Endodermal cell (in vitro differentiated cells): ENCODE results near the gene ZNF335. TPM values are rescaled to one million over a fixed set of nuclear protein-coding genes. Genes with fewer than 3 reads are reported as not detected.

Experiments used
- DNase-seq: peaks from one replicate; pipeline ENCODE4 v3.0.0-alpha.2; 2017
- H3K27ac ChIP-seq: 2 replicates; pipeline ENCODE4 v1.5.1; 2013; ENCODE audit warnings: mild to moderate bottlenecking, low read depth, low read length, moderate library complexity
- H3K27me3 ChIP-seq: 2 replicates; pipeline ENCODE4 v1.6.1; 2013; ENCODE audit warnings: mild to moderate bottlenecking, low read length, moderate library complexity; ENCODE audit not compliant: insufficient read depth, control insufficient read depth, poor library complexity, severe bottlenecking
- H3K36me3 ChIP-seq: 2 replicates; pipeline ENCODE4 v1.7.0; 2013; ENCODE audit warnings: mild to moderate bottlenecking, low read length, moderate library complexity; ENCODE audit not compliant: control insufficient read depth, insufficient read depth
- H3K4me1 ChIP-seq: one replicate; pipeline ENCODE4 v1.7.0; 2013; ENCODE audit warnings: low read length; ENCODE audit not compliant: control insufficient read depth, insufficient read depth
- H3K4me3 ChIP-seq: 2 replicates; pipeline ENCODE4 v1.5.1; 2013; ENCODE audit warnings: mild to moderate bottlenecking, low read length, moderate library complexity
- H3K9ac ChIP-seq: 2 replicates; pipeline ENCODE4 v1.6.1; 2013; ENCODE audit warnings: mild to moderate bottlenecking, low read length, moderate library complexity; ENCODE audit not compliant: poor library complexity, severe bottlenecking; ENCODE audit errors: extremely low read depth
- H3K9me3 ChIP-seq: 2 replicates; pipeline ENCODE4 v1.6.1; 2013; ENCODE audit warnings: mild to moderate bottlenecking, low read length, moderate library complexity; ENCODE audit not compliant: control insufficient read depth
- H3K27ac Mint-ChIP-seq: 2 replicates; pipeline ENCODE4 v1.8.0; 2020; ENCODE audit warnings: mixed read lengths
- H3K27me3 Mint-ChIP-seq: 2 replicates; pipeline ENCODE4 v1.8.0; 2021; ENCODE audit warnings: mild to moderate bottlenecking, mixed read lengths; ENCODE audit not compliant: insufficient read depth
- H3K36me3 Mint-ChIP-seq: 2 replicates; pipeline ENCODE4 v1.8.0; 2020; ENCODE audit warnings: low read depth, mixed read lengths
- H3K4me1 Mint-ChIP-seq: 2 replicates; pipeline ENCODE4 v1.8.0; 2020; ENCODE audit warnings: mixed read lengths
- H3K4me3 Mint-ChIP-seq: 2 replicates; pipeline ENCODE4 v1.8.0; 2020; ENCODE audit warnings: mild to moderate bottlenecking, moderate library complexity, mixed read lengths
- H3K9me3 Mint-ChIP-seq: 2 replicates; pipeline ENCODE4 v1.8.0; 2020; ENCODE audit warnings: mild to moderate bottlenecking, mixed read lengths
- CTCF ChIP-seq: fragments of 200-600 bp; sonication (generic); conservative IDR thresholded peaks from 2 replicates; pipeline ENCODE4 v1.5.0; 2021; ENCODE audit warnings: antibody characterized with exemption, mild to moderate bottlenecking
- WGBS, 2 experiments: methylation state at CpG; one replicate each; pipeline versions ENCODE4 v1.1.5 to v1.1.7; 2013; ENCODE audit warnings: missing lambda C conversion rate in 2 of 2, mixed read lengths in 1 of 2; ENCODE audit not compliant: insufficient coverage in 1 of 2, insufficient read length in 1 of 2; 5-methylcytosine and 5-hydroxymethylcytosine counted together
- total RNA-seq, 2 donors: library from RNA; stranded (reverse); fragmentation: NEBNext Ultra II Directional in 1 of 2; extraction: Animal tissue kit (Norgen Biotek cat#: 25700) in 1 of 2; gene quantifications; 2 replicates in 1 of 2; 3 replicates in 1 of 2; pipeline ENCODE4 v1.2.1, GENCODE V29; 2021

Gene ZNF335
- total RNA-seq, 2 donors from 2014 or later: 18.3 to 21.0 TPM

- no peak overlapping the region for H3K27ac Mint-ChIP-seq
Observed at GRCh38 chr20:45968081-45968671, 3.8 kb downstream of the ZNF335 start.

GRCh38 chr20:45967551-45968080, 4.4 kb downstream of the ZNF335 start:
- Histone ChIP-seq H3K4me1 (peaks cover 3% of the 10 kb centered on the region), H3K27me3 (no peaks in the 10 kb centered on the region), H3K4me3 (no peak overlapping the region), H3K9ac (no peak overlapping the region), H3K9me3 (no peaks in the 10 kb centered on the region), H3K36me3 (peaks cover 54% of the 10 kb centered on the region), H3K27ac (no peak overlapping the region)
- Mint-ChIP-seq H3K27ac (no peak overlapping the region), H3K9me3 (no peaks in the 10 kb centered on the region), H3K27me3 (no peaks in the 10 kb centered on the region), H3K4me3 (no peak overlapping the region), H3K36me3 (peaks cover 33% of the 10 kb centered on the region), H3K4me1 (peaks cover 10% of the 10 kb centered on the region)
- DNase-seq: peak; percentile 24
- TF ChIP-seq CTCF: no peak
- 95 to 100% methylated on average over 3 to 13 of the region's 13 CpGs for WGBS, 2 experiments

More at GRCh38 chr20:45968081-45968671, 3.8 kb downstream of the ZNF335 start:
- Histone ChIP-seq H3K9ac (no peak overlapping the region), H3K27ac (no peak overlapping the region), H3K9me3 (no peaks in the 10 kb centered on the region), H3K27me3 (no peaks in the 10 kb centered on the region), H3K4me1 (peaks cover 3% of the 10 kb centered on the region), H3K36me3 (peaks cover 54% of the 10 kb centered on the region), H3K4me3 (no peak overlapping the region)
- no peak overlapping the region for H3K4me3 Mint-ChIP-seq
- no peaks in the 10 kb centered on the region for H3K9me3 Mint-ChIP-seq
- peaks cover 11% of the 10 kb centered on the region for H3K4me1 Mint-ChIP-seq
- no peaks in the 10 kb centered on the region for H3K27me3 Mint-ChIP-seq
- TF ChIP-seq CTCF: no peak
- WGBS, 2 experiments: 90 to 95% methylated on average over 3 to 10 of the region's 10 CpGs
- peak; percentile 35 for DNase-seq
- peaks cover 29% of the 10 kb centered on the region for H3K36me3 Mint-ChIP-seq

- H3K4me3 ChIP-seq: no peak overlapping the region
- no peak overlapping the region for H3K27ac ChIP-seq
- Mint-ChIP-seq H3K4me3 (no peak overlapping the region), H3K9me3 (no peaks in the 10 kb centered on the region), H3K4me1 (peaks cover 6% of the 10 kb centered on the region), H3K27me3 (no peaks in the 10 kb centered on the region), H3K27ac (no peak overlapping the region), H3K36me3 (peaks cover 45% of the 10 kb centered on the region)
- no peak for TF ChIP-seq CTCF
- H3K27me3 ChIP-seq: no peaks in the 10 kb centered on the region
- H3K9me3 ChIP-seq: no peaks in the 10 kb centered on the region
- peaks cover 67% of the 10 kb centered on the region for H3K36me3 ChIP-seq
- peak; percentile 41 for DNase-seq
- no peak overlapping the region for H3K9ac ChIP-seq
- H3K4me1 ChIP-seq: peaks cover 3% of the 10 kb centered on the region
- 94% methylated on average over 7 to 17 of the region's 18 CpGs for WGBS, 2 experiments
Observed at GRCh38 chr20:45965169-45966002, 6.6 kb downstream of the ZNF335 start.
